ENCODE measurements around the gene MPDU1.
A peak's percentile ranks its signal among the peaks of the same experiment; 100 is the strongest.

Gene MPDU1

GRCh38 chr17:7583253-7584109 is at the start of gene MPDU1:
TSS of gene MPDU1 (plus strand) at chr17:7583852. CDS start at chr17:7583863, 11 bp downstream.
- H3K4me3 ChIP-seq (ENCODE audit: low read depth, low read length) = peak within 1 kb of the TSS; percentile 91
- TF ChIP-seq CTCF (IDR thresholded peaks at IDR 0.05; ENCODE audit: control insufficient read depth, extremely low read depth, insufficient read depth) = no peak
- peak; percentile 97 for DNase-seq (ENCODE audit: low read depth)

- TF ChIP-seq CTCF (IDR thresholded peaks at IDR 0.05; ENCODE audit: control insufficient read depth, extremely low read depth, insufficient read depth) = no peak
- DNase-seq (ENCODE audit: low read depth) = no peak
- no peak overlapping the region for H3K4me3 ChIP-seq (ENCODE audit: low read depth, low read length)
These were observed 45.6 kb upstream of the MPDU1 start for GRCh38 chr17:7538050-7538449.

DNA sequence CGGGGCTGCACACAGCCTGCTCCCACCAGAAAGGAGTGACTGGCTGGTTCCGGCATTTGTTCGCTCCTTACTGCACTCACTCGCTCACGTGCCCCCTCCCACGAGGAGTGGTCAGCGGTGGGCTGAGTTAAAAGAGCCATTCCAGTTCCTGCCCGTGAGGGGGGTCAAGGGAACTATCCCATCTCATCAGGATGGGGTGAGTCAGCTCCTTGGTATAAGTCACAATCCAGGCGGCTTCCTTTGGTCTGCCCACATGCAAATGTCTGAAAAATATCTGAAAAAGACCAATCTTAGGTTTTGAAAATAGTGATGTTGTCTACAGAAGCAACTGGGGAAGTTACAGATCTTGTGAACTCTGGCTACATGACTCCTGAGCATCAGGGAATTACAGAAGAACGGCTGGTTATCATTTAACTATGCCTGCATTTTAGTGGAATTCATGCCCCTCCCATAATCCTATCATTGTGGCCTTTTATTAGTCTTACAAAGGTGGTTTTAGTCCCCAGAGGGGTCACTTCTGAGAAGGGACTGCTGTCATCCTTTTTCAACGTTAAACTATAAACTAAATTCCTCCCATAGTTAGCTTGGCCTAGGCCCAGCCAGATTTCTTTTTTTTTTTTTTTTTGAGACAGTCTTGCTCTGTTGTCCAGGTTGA is 44.6 kb upstream of the MPDU1 start:
- no peak for TF ChIP-seq CTCF (IDR thresholded peaks at IDR 0.05; ENCODE audit: control insufficient read depth, extremely low read depth, insufficient read depth)
- no peak overlapping the region for H3K4me3 ChIP-seq (ENCODE audit: low read depth, low read length)
- DNase-seq (ENCODE audit: low read depth) = no peak

- DNase-seq (ENCODE audit: low read depth) = no peak
- TF ChIP-seq CTCF (IDR thresholded peaks at IDR 0.05; ENCODE audit: control insufficient read depth, extremely low read depth, insufficient read depth) = no peak
- H3K4me3 ChIP-seq (ENCODE audit: low read depth, low read length) = no peak overlapping the region
These were observed 42.5 kb upstream of the MPDU1 start for GRCh38 chr17:7541074-7541621.

- no peak for DNase-seq (ENCODE audit: low read depth)
- no peak overlapping the region for H3K4me3 ChIP-seq (ENCODE audit: low read depth, low read length)
- TF ChIP-seq CTCF (IDR thresholded peaks at IDR 0.05; ENCODE audit: control insufficient read depth, extremely low read depth, insufficient read depth) = no peak
These were observed 38.7 kb upstream of the MPDU1 start for GRCh38 chr17:7544911-7545310.

DNA sequence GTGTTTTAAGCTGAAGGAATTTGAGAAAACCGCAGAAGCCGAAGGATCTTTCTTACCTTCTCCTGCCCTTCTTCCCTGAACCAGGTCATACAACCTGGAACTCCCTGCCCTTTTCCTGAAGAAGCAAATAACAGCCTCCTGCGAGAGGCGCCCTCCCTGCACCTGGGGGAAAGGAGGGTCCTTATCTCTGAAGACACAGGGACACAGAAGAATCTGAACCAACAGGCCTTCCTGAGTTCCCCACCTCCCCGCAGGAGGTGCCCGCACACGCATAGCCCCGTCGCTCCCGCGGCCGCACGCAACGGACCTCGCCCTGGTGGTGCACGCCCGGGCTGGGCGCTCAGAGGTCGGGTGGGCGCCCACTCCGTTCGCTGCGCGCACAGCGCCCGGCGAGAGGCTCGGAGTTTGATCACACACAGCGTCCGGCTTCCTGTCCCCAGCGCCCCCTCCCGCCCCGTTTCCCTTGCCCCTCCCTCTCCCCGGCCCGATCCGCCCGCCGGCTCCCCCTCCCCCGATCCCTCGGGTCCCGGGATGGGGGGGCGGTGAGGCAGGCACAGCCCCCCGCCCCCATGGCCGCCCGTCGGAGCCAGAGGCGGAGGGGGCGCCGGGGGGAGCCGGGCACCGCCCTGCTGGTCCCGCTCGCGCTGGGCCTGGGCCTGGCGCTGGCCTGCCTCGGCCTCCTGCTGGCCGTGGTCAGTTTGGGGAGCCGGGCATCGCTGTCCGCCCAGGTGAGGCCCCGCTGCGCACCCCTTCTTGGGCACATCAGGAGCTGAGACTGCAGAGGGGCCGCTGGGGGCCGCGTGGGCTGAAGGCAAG is 34.9 kb upstream of the MPDU1 start, which contains the start of gene TNFSF12:
Gene TNFSF12, plus strand, starts transcription at position 474 of the 816 bp plus-strand sequence. Its CDS starts 96 bp downstream, at position 570.
- TF ChIP-seq CTCF (IDR thresholded peaks at IDR 0.05; ENCODE audit: control insufficient read depth, extremely low read depth, insufficient read depth) = no peak
- no peak for DNase-seq (ENCODE audit: low read depth)
- H3K4me3 ChIP-seq (ENCODE audit: low read depth, low read length) = no peak within 1 kb of the TSS

Measured in LNCaP clone FGC (cell line).